ENCODE data around the gene MAGEA1.

The MAGEA1 gene

DNA sequence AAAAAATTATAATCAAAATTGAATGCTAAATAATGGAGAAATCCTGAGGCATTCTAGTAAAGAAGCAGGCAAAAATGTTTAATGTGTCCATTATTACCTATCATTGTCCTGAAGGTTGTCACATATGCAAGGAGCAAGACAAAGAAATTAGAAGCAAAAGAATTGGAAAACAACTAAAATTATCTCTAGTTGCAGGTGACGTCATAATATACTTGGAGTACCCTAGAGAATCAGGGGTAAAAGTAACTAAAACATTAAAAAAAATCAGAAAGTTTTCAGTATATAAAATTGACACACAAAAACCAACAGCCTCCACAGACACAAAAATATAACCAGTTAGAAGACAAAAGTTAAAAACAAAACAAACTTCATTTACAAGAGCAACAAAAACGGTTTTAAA, 21.4 kb downstream of the MAGEA1 start:
- DNase-seq (ENCODE audit: low read depth in 1 of 2, low spot score in 1 of 2) = no peak
- Histone ChIP-seq H3K4me3 (replicated peaks; ENCODE audit: insufficient read depth, low read length) (no peak overlapping the region), H3K27me3 (ENCODE audit: insufficient read depth, poor library complexity, severe bottlenecking) (no peaks in the 10 kb centered on the region), H3K27ac (replicated peaks) (no peak overlapping the region)
- TF ChIP-seq, protein P1, sequence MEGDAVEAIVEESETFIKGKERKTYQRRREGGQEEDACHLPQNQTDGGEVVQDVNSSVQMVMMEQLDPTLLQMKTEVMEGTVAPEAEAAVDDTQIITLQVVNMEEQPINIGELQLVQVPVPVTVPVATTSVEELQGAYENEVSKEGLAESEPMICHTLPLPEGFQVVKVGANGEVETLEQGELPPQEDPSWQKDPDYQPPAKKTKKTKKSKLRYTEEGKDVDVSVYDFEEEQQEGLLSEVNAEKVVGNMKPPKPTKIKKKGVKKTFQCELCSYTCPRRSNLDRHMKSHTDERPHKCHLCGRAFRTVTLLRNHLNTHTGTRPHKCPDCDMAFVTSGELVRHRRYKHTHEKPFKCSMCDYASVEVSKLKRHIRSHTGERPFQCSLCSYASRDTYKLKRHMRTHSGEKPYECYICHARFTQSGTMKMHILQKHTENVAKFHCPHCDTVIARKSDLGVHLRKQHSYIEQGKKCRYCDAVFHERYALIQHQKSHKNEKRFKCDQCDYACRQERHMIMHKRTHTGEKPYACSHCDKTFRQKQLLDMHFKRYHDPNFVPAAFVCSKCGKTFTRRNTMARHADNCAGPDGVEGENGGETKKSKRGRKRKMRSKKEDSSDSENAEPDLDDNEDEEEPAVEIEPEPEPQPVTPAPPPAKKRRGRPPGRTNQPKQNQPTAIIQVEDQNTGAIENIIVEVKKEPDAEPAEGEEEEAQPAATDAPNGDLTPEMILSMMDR (IDR thresholded peaks at IDR 0.05; ENCODE audit: insufficient read depth, low read length) = no peak
- TF ChIP-seq SPI1 (IDR thresholded peaks at IDR 0.05; ENCODE audit: borderline replicate concordance, low read depth) = no peak

DNA sequence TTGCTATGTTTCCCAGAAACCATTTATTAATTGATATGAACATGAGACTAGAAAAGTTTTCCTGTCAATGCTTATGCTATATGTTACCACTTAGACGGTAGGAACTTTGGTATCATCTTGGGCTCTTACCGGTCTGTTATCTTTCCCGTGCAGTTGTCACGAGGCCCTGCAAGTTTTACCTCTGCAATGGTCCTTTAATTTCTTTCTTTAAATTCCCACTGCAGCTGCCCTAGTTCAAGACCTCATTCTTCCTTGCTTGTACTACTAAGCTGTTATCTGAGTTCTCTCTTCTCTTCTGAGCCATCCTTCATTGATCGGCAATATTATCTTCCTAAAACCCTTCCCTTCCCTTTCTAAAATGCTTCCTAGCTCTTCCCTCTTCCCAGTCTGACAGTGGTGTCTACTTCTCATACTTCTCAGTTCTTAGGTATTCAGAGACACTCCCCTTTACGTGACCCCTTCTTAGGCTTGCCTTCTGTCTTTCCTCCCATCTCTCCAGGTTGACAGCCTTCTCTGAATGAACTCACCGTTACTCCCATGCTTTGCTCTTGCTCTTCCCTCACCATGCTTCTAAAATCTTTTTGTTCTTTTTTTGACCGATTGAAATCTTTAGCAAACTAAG, 27.5 kb downstream of the MAGEA1 start:
- Histone ChIP-seq H3K27ac (replicated peaks) (no peak overlapping the region), H3K4me3 (replicated peaks; ENCODE audit: insufficient read depth, low read length) (no peak overlapping the region), H3K27me3 (ENCODE audit: insufficient read depth, poor library complexity, severe bottlenecking) (no peaks in the 10 kb centered on the region)
- no peak for DNase-seq (ENCODE audit: low read depth in 1 of 2, low spot score in 1 of 2)
- no peak for TF ChIP-seq GABPA (IDR thresholded peaks at IDR 0.05; ENCODE audit: low read depth)
- TF ChIP-seq POLR2AphosphoS5 (IDR thresholded peaks at IDR 0.05; ENCODE audit: low read depth) = no peak
- TF ChIP-seq, protein P1 (IDR thresholded peaks at IDR 0.05; ENCODE audit: insufficient read depth, low read length) = no peak
- TF ChIP-seq SPI1 (IDR thresholded peaks at IDR 0.05; ENCODE audit: borderline replicate concordance, low read depth) = no peak
- TF ChIP-seq, protein P2, sequence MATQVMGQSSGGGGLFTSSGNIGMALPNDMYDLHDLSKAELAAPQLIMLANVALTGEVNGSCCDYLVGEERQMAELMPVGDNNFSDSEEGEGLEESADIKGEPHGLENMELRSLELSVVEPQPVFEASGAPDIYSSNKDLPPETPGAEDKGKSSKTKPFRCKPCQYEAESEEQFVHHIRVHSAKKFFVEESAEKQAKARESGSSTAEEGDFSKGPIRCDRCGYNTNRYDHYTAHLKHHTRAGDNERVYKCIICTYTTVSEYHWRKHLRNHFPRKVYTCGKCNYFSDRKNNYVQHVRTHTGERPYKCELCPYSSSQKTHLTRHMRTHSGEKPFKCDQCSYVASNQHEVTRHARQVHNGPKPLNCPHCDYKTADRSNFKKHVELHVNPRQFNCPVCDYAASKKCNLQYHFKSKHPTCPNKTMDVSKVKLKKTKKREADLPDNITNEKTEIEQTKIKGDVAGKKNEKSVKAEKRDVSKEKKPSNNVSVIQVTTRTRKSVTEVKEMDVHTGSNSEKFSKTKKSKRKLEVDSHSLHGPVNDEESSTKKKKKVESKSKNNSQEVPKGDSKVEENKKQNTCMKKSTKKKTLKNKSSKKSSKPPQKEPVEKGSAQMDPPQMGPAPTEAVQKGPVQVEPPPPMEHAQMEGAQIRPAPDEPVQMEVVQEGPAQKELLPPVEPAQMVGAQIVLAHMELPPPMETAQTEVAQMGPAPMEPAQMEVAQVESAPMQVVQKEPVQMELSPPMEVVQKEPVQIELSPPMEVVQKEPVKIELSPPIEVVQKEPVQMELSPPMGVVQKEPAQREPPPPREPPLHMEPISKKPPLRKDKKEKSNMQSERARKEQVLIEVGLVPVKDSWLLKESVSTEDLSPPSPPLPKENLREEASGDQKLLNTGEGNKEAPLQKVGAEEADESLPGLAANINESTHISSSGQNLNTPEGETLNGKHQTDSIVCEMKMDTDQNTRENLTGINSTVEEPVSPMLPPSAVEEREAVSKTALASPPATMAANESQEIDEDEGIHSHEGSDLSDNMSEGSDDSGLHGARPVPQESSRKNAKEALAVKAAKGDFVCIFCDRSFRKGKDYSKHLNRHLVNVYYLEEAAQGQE (IDR thresholded peaks at IDR 0.05; ENCODE audit: insufficient replicate concordance, low read depth) = no peak

DNA sequence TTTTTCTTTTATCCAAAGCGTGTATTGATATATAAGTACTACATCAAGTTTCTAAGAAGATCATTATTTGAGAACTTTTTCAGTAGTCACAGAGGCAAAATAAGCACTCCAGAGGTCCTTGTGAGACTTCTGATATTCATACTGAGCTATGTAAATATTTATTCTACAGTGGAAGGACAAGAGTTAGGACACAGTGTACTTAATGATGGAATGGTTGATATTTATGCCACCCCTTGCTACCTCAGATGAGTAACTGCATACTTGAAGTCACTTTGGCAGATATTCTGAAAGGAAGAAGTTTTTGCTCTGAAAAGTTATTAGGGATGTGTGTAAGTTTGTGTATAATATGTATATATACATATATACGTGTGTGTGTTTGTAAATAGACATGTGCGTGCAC, 30.3 kb downstream of the MAGEA1 start:
- no peak for DNase-seq (ENCODE audit: low read depth in 1 of 2, low spot score in 1 of 2)
- TF ChIP-seq POLR2AphosphoS5 (IDR thresholded peaks at IDR 0.05; ENCODE audit: low read depth) (no peak), GABPA (IDR thresholded peaks at IDR 0.05; ENCODE audit: low read depth) (no peak), SPI1 (IDR thresholded peaks at IDR 0.05; ENCODE audit: borderline replicate concordance, low read depth) (no peak)
- TF ChIP-seq, protein P1 (IDR thresholded peaks at IDR 0.05; ENCODE audit: insufficient read depth, low read length) = no peak
- TF ChIP-seq, protein P2 (IDR thresholded peaks at IDR 0.05; ENCODE audit: insufficient replicate concordance, low read depth) = no peak
- Histone ChIP-seq H3K27me3 (ENCODE audit: insufficient read depth, poor library complexity, severe bottlenecking) (no peaks in the 10 kb centered on the region), H3K27ac (replicated peaks) (no peak overlapping the region), H3K4me3 (replicated peaks; ENCODE audit: insufficient read depth, low read length) (no peak overlapping the region)

DNA sequence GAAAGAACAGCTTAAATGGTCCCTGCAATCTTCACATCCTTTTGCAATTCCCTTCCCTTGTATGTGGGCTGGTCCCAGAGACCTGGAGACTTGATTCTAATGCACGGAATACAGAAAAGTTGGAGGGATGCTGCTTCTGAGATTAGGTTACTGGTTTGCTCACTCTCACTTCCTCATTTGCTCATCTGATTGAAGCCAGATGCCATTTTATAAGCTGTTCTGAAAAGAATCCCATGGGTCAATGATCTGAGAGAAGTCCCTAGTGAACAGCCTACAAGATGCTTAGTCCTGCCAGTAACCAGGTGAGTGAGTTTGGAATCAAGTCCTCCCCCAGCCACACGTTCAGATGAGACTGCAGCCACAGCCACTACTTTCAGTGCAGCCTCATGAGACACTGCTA, 35.9 kb downstream of the MAGEA1 start:
- DNase-seq (ENCODE audit: low read depth in 1 of 2, low spot score in 1 of 2) = no peak
- H3K27me3 ChIP-seq (ENCODE audit: insufficient read depth, poor library complexity, severe bottlenecking) = no peaks in the 10 kb centered on the region

More for the DNA sequence above, 35.9 kb downstream of the MAGEA1 start:
- no peak overlapping the region for H3K4me3 ChIP-seq (replicated peaks; ENCODE audit: insufficient read depth, low read length)
- TF ChIP-seq, protein P2 (IDR thresholded peaks at IDR 0.05; ENCODE audit: insufficient replicate concordance, low read depth) = no peak
- TF ChIP-seq SPI1 (IDR thresholded peaks at IDR 0.05; ENCODE audit: borderline replicate concordance, low read depth) = peak; percentile 49
- H3K27ac ChIP-seq (replicated peaks) = no peak overlapping the region

All from HL-60 (cell line).